NCI-H146 (cell line): Measurements from ENCODE around the gene PVALEF.
"Not testable (repeated sequence)": the region's sequence is repeated elsewhere in the genome, so short reads cannot be mapped to it uniquely, and the experiment has no call there.

Source experiments
- DNase-seq: peaks from one replicate; lab custom pipeline; 2025; lab: John Stamatoyannopoulos, UW

Gene PVALEF

DNA sequence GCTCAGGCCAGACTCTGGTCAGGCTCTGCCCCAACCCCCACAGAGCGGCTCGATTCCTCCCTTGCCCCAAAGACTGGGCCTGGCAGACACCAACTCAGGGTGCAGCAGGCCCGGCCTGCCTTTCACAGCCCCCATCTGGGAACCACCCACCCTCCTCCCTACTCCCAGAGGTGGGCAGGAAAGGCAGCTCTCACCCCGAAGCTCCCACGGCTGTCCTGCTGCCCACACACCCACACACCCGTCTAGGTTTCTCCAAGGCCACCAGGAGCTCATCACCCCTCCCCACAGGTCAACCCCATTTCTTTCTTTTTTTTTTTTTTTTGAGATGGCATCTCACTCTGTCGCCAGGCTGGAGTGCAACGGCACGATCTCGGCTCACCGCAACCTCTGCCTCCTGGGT lies 53.7 kb downstream of the PVALEF start:
- no peak for DNase-seq

DNA sequence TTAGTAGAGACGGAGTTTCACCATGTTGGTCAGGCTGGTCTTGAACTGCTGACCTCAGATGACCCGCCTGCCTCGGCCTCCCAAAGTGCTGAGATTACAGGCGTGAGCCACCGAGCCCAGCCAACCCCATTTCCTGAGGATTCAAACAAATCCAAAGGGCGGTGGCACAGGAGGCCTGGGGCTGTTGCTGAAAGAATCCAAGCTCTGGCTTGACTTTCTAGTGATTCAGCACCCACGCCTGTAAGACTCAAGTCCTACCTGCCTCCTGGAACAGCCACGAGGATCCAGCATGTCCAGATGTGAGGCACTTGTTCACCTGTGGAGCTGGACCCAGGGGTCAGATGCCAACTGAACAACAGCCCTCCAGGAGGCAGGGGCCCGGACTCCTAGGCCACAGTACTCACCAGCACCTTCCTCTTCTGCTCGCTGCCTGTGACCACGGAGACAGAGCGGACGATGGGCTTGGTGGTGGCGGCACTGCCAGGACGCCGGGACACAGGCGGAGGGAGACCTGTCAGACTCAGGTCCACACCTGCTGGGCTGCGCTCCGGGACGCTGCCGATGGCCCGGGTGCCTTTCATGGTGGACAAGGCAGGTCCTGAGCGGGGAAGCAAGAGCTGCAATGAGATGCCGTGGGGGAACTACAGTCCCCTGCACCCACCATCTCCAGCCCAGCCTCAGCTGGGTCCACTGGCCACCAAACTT lies 54.3 kb downstream of the PVALEF start:
- no peak for DNase-seq

DNA sequence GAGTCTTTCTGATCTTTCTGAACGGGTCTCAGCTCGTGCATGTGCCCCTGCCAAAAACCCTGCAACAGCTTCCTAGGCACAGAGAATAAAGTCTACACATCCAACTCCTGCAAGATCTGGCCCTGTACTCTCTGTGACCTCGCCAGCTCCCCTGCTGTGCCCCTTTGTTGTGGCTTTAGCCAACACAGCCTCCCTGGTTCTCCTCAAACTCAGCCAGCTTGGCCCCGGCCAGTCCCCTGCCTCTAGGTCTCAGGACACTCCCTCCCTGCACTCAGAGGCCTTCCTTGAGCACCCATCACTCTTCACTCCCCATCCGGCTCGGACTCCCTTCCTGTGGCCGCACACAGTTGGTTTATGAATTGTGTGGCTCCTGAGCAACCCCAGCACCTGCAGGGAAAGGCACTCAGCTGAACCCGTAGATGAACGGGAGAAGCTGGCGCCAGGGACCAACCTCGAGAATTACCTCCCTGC lies 56.1 kb downstream of the PVALEF start:
- DNase-seq = peak; percentile 22

DNA sequence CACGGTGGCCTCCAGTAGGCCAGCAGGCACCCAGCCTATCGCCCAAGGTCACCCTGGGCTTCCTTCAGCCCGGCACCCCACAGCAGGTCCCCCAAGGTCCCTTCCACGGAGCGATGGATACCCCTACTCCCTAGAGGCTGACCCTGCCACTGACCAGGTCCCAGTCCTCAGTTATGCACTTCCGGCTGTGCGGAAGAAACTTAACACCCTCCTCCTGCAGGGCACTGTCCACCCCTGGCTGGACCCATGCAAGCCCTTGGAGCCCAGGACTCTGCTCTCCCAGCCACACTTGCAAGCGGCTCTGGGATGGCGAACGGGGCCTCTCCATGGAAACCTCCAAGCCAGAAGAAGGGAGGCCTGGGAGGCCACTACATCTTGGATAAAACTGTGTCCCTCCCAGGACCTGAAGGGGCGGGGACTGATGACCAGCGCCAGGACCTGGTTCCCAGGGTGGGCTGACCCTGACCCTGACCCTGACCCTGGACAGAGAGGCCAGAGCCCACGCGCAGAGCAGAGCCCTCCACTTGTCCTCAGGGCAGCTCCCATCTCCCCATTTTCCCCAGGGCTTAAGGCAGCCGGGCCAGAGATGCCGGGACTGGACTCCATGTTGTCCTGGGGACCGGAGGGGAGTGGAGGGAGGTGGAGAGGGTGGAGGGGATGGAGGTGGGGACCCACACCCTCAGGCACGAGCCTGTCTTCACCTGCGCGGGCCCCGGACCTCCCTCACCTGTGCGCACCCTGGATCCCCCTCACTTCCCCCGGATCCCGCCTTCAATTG lies 56.7 kb downstream of the PVALEF start:
- peak; percentile 39 for DNase-seq

DNA sequence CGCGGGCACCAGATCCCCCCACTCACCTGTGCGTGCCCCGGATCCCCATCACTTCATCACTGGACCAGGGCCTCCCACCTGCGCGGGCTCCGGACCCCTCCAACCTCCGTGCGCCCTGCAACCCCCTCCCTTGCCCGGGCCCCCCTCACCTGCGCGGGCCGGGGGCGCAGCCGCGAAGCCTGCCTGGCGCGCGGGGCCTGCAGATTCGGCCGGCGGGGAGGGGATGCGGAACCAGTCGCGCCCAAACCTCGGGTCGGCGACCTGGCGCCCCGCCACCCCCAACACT lies 57.3 kb downstream of the PVALEF start:
- DNase-seq = no peak

DNA sequence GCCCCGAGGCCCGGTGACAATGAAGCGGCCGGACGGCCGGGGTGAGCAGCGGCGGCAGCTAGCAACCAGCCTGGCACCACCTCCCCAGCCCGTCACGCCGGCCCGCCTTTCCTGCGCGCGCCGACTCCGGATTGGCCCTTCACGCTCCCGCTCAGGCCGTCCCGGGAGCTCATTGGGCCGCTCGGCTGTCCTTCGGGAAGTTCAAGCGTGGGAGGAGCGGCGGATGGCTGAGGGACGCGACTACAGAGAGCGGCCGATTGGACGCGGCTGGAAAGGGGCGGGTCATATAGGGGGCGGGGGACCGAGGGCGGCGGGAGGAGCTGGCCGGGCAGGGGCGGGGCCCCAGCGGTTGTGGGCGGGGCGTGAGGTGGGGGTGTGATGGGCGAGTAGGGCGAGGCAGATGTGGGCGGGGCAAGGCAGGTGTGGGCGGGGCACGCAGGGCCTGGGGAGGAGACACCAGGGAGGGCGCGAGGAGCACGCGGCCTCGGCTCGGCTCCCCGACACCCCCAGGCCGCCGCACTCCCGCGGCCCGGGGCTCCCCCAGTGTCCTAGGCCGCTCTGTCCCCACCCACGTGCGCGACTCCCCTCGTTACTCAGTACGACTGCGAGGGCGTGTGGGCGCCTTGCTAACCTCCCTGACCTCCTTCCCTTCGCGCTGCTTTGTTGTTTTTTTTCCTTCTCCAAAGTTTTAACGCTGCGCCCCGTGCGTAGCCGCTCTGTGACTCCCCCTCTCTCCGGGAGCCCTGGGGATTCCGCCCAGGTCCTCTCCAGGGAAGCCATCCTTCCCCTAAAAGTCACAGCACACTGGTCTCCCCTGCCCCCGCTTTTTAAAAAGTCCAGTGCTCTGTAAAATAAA lies 57.8 kb downstream of the PVALEF start, which contains the start of gene CEP131:
Gene CEP131, minus strand, starts transcription at position 60 of the 856 bp plus-strand sequence. CDS start 2,909 bp downstream, outside the sequence.
- peak; percentile 98 for DNase-seq

DNA sequence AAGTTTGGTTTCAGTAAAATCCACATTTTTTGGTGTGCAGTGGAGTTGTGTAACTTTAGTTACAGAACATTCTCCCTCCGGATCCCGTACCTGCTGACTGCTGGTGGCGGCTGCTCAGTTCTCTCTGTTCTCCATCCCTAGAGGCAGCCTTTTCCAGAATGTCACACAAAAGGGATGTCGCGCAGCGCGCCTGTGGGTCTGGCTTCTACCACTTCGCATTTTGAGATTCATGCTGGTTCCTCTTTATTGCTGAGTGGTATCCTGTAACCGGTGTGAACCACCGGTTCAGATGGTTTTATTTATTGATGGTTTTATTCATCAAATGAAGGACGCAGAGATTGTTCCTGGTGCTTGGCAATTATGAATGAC lies 58.4 kb downstream of the PVALEF start:
- DNase-seq = peak; percentile 53

DNA sequence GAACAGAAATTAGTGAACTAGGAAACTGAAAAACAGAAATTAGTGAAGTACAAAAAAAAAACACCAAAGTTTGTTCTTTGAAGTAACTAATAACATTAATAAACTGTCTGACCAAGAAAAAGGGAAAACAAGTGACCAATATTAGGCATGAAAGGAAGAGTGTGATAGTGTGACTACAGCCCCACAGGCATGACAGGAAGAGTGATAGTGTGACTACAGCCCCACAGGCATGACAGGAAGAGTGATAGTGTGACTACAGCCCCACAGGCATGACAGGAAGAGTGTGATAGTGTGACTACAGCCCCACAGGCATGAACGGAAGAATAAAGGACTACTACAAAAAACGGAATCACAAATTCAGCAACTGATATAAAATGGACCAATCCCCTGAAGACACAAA lies 62.3 kb downstream of the PVALEF start:
- not testable (repeated sequence) for DNase-seq

DNA sequence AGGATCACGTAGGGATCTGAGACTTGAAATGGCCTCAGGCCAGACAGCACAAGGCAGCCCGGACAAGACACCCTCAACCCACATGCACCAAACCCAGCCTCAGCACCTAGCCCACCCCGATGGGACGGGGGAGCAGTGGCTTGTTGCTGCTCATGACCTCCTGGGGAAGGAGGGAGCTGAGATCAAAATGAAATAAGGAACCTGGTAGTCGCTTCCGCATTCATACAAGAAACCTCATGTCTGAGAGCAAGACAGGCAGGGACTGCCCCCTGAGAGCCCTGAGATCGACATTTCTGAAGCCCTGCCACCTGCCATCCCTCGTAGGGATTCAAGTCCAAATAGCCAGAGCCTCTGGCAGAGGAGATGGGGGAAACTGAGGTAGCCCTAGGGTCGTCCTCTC lies 63.1 kb downstream of the PVALEF start:
- DNase-seq = no peak

DNA sequence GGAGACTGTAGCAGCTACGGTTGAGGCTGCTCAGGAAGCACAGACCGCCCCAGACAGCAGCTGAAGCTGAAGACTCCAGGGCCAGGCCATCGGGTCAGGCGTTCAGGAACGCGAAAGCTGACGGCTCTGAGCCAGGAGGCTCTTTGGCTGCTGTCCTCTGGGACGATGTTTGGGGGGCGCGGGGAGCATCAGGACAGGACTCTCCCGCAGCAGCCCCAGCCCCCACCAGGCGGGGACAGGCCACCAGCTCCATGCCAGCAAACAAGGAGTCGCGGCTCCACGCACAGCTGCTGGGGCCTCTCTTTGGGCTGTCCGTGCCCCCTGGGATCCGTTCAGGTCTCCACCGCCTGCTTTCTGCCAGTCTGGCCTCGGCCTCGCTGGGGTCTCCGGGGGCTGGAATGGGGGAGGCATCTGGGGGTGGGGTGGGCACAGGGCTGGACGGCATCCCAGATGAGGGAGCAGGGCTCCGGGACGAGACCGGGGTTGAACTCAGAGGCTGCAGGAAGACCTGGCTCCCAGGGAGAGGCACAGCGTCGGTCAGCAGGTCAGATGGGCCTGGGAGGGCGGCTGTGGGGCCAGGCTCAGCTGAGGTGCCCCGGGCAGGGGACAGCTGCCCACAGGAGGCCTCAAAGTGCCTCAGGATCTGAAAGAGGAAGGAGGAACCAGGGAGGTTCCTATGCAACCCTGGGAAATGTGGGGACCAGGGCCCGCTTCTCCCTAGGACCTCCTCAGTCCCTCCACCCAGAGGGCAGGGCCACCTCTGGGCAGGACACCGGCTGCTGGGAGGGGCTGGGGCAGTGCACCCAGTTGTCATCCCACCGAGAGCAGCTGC lies 63.7 kb downstream of the PVALEF start:
- no peak for DNase-seq

DNA sequence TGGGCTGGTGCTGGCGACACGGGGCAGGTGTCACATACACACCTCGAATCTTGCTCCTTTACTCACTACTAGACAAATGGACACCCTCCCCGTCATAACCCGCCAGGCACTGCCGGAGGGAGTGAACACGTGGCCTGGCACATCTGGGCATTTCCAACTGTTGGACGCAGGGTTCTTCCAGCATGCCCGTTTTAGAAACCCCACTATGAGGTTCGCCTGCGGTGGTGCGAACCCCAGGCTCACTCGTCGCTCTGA lies 64.3 kb downstream of the PVALEF start:
- no peak for DNase-seq

DNA sequence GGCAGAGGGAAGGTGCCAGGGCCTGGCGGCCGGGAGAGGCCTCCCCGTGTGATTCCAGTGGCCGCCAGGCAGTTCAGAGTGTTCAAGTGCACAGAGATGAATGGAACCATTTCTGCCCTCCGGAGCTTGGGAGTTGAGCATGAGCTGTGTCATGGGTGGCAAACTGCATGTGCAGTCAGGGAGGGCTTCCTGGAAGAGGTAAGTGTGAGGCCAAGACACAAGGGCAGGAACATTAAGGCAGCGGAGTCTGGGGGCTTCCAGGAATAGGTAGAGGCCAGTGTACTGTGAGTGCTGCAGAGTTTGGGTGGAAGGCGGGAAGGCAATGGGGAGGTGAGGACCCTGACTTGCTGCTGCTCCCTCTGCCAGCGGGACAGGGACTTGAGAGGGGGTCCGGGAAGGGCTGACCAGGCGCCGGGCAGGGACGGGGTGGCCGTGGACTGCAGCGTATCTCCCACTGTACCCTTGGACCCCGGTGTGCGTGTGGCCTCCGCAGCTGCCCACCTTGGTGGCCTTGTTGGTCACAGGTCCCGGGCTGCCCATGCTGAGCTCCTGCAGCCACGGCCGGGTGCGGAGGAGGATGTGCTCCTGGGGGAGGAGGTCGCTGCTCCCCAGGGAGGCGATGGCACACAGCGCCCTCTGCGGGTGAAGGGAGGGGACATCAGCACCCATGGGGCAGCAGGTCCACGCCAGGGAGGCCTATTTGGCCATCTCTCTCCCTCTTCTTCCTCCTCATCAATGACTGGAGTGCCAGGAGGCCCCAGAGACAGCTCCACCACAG lies 64.9 kb downstream of the PVALEF start:
- DNase-seq = no peak

DNA sequence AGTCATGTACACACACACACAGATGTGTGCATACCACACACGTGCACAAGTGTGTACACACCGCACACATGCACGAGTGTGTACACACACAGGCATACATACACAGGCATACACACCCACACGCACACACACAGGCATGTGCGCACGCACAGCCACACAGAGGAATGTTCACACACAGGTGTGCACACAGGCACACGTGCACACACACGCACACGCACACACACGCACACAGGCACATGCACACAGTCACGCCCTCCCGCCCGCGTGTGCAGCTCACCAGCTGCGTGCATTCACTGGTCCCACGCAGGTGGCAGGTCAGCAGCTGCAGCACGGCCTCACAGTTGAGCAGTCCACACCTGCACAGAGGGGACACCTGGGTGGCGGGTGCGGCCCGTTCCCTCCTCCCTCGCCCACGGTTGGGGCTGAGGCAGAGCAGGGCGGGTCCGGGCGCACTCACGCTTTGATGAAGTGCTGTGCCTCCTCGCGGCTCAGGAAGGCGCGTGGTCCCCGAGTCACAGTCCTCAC lies 65.9 kb downstream of the PVALEF start:
- no peak for DNase-seq

DNA sequence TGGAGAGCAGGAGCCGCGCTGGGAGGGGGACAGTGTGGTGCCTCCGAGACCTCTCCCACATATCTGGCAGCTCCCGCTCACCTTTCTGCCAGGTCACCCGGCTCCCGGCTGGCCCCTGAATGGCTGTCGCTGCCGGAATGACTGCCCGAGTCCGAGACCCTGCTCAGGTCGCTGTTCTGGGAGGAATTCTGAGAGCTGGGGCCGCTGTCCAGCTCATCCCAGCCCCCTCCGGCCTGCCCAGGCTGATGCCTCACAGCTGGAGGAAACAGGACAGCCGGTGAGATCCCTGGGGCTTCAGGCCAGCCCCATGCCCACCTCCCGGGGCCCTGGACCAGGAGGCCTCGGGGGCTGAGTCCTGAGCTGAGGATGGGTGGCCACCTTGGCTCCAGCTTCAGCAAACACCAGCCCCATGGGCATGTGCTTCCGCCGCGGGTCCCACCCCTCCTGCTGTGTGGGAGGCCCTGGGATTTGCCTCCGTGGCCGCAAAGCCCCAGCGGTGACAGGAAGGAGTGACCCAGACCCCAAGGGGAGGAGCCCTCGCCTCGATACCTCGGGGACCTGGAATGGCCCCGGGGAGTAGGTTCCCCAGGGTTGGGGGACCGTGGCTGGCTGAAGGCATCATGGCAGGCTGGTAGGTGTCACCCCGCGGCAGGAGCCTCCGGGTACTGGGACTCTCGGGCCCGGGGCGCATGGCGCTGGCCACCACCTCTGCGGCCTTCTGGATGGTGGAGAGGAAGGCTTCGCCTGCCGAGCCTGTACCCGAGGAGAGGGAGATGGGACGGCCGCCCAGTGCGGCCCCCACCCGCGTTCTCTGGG lies 66.7 kb downstream of the PVALEF start:
- no peak for DNase-seq
